ENCODE data around the gene ITPK1.
A peak's percentile ranks its signal among the peaks of the same experiment; 100 is the strongest.

ITPK1 gene

GRCh38 chr14:93006567-93007051 is 109.1 kb downstream of the ITPK1 start:
- DNase-seq, result no peak

DNA sequence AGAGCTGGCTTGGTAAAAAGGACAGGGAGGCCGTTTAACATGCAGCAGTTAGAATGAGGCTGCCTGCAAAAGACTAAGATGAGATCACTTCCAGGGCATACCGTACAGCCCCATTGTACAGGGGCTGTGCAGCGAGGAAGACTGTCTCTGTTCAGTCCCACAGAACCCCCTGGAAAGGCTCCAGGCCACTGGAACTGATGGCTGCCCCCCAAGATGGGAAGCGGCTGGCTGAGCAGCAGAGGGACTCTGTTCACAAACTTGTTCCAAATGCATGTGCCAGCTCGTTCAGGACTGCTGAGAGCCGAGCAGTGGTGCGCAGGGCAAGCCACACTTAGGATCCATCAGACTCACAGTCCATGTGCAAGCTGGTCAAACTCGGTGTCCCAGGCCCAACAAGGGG is 109.9 kb downstream of the ITPK1 start:
- no peak for DNase-seq

DNA sequence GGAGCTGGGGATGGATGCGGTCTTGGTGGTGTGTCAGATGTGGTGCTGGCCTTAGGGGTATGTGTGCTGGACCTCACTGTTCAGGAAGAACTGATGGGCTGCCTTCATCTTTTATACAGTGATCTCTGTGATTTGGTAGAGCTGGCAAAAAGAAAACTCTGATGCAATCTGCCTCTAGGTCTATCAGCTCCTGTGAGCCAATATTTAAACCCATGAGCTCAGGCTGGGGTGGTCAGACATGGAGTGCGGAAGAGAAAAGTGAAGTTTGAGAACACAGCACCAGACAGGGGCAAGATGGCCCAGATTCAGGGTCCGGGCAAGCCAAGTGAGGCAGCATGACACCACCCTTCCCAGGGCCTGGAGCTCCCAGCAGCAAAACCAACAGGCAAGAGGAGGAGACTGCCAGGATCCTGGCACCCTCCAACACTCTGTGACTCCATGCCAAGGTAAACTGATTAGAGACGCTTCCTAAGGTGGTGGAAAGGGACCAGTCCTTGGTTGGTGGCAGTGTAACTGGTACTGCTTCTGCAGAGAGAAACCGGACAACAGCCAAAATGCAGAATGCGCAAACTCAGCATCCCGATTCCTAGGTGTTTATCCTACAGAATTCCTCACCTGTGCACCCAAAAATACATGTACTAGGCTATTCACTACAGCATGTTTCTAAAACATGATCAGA is 110.5 kb downstream of the ITPK1 start:
- DNase-seq, result no peak

GRCh38 chr14:93004699-93005082 is 111.0 kb downstream of the ITPK1 start:
- DNase-seq, result no peak

DNA sequence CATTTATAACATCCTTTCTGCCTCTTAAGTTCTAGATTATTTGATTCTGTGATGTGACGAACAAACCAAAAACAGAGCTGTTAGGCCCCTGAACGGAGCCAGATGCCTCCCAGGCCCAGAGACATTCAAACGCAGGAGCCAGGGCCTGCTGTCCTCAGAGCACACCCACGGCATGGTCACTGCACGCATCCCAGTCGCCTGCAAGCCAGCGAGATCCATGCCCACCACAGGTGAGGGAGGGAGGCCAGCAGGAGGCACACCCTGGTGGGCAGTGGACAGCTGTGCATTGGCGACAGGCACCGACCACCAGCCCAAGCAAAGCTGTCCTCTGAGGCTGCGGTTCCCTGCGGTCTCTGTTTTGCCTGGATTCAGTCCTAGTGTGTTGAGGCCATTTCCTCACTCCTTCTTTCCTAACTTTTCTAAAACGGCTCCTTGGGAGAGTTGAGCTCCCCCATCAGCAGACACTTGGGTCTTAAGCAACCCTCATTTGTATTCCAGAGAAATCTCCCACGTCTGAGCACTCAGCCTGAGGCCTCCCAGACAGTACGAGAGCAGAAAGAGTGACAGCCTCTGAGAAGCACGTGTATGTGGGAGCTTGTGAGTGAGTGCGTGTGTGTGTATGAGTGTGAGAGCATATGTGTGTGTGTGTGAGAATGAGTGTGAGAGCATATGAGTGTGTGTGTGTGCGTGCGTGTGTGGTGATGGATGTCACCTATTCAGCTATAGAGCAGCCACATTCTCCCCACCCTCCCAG is 111.6 kb downstream of the ITPK1 start:
- DNase-seq, result no peak

DNA sequence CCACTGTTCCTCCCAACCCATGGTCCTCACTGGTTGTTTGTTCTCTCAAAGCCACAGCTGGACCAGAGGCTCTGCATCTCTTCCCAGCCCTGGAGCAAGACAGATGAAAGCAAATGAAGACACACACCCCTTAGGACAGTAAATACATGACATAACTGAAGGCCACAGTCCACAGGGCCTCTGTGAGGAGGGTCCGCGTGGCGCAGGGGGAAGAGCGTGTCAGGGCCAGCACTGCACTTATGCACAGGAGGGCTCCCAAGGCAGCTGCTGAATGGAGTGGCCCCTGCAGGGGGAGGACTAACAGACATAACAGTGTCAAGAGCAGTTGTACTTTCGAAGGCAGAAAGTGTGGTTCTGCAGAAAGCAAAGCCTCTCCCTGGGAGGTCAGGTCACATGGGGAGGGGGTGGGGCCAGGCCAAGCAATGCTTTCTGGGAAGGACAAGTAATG is 112.8 kb downstream of the ITPK1 start:
- no peak for DNase-seq

DNA sequence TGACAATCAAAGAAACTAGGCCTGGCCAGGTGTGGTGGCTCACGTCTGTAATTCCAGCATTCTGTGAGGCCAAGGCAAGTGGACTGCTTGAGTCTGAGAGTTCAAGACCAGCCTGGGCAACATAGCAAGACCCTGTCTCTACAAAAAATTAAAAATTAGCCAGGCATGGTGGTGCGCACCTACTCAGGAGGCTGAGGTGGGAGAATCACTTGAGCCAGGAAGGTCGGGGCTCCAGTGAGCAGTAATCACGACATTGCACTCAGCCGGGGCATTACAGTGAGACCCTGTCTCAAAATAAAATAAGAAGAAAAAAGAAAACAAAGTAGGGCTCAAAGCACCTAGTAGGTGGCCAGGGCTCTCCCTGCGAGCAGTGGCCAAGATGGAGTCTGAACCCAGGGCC is 113.7 kb downstream of the ITPK1 start:
- no peak for DNase-seq

DNA sequence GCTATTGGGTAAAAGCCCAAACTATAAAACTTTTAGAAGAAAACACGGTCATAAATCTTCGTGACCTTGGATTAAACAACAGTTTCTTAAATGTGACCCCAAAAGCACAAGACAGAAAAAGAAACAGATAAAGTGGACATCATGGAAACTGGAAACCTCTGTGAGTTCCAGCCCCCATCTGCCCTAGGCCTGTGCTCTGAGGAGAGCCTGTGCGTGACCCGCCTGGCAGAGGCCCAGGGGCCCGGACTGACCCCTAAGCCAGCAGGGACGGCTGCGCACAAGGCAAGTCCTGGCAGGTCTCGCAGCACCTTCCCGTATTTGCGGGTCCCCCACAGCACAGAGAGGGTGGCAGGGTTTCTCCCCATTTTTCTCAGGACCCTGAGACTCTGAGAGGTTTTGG is 116.8 kb downstream of the ITPK1 start:
- DNase-seq, result no peak

DNA sequence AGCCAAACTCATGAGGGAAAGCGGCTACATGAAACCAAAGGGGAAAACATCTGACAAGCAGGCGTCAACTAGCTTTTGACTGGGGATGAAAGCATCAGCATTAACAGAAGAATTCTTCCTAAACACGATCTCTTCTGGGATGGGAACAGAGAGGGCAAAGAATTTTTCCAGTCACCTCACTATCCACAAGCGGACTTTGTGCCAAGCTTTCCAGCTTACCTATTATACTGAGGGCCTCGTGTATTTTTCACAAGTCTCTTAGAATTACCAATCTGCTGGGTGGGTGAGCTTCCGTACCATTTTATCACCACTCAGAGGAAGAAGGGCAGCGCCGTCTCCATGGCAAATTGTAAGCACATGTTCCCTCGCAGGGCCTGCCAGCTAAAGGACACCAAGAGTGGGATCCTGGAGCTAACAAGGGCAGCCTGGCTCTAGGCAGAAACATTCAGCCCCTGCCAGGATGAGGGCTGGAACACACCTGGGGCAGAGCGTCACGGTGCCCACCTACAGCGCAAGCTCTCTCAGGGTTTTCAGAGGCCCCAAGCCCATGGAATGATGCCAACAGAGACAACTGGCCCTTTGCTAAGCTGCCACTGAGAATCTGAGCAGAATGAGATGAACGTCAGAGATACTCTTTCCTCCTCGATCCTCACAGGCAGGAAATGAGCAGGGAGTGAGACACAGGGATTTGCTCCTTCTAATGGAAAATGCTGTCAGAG is 118.2 kb downstream of the ITPK1 start:
- no peak for DNase-seq

- DNase-seq, result no peak
These were observed 120.1 kb downstream of the ITPK1 start for GRCh38 chr14:92995620-92996019.

DNA sequence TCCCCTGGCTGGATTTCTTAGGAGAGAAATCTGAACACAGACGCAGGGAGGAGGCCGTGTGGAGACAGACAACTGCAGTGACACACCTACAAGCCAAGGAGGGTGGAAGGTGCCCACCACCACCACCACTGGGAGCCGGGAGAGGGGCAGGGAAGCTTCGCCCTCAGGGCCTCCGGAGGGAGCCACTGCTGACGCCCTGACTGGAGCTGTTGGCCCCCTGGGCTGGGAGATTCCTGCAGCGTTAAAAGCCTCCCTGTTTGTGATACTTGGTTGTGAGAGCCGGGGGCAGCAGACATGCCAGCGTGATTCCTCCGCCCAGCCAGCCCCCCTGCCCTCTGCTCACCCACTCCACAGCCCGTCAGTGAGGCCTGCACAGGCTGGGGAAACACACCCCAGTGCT is 120.8 kb downstream of the ITPK1 start:
- no peak for DNase-seq

DNA sequence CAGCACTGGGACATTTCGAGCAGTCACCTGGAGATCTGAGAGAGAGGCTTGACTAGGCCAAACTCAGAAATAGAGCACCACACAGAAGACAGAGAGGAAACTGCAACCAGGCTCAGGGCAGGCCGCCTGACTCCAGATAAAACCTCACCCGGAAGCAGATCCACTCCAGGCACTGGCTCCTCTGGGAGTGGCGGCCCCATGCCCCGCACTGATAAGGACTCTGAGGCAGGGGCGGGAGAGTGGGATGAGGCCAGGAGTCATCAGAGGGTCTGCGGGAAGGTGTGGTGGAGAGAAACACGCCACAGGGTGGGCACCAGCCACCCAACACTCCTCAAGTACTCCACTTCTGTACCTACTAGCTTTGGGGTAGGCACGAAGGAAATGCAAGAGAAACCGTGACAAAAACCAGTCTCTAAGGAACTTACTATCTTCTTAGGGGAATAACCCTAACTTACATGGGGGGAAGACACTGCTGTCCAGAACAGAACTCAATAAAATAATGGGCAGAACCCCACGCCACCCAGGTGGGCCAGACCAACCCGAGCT is 121.5 kb downstream of the ITPK1 start:
- DNase-seq, result no peak

DNA sequence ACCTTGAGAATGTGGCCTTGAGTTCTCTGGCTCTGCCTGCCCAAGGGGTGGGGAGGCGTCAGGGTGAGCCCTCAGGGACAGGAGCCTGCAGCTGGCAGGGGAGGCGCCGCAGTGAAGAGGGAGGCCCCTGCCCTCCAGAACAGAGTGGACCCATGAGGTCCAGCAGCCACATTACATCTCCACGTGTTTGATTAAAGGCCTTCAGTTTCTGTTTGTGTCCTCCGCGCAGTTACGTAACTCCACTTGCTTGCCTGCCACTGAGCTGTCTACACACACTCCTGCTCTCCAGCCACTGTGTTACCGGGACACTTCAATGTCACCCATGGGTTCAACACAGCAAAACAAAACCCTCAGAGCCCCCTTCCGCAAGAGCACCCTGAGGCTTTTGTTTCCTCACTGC is 122.4 kb downstream of the ITPK1 start:
- no peak for DNase-seq

DNA sequence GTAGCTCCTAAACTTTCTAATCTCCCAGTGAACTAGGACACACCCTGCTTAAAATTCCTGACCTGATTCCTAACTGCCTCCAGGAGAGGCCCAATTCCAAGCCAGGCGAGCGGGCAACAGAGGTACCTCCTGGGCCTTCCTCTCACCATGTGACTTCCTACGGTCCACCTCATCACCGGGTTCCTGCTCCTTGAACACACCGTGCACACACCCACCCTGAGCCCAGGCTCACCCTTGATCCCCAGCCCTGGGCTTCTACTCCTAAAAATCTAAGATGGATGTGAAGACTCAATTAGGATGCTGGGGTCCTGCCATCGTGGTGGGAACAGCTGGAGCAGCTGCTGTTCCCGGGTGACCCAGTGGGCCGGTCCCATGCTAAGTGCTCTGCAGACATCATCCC is 124.2 kb downstream of the ITPK1 start:
- DNase-seq, result no peak

DNA sequence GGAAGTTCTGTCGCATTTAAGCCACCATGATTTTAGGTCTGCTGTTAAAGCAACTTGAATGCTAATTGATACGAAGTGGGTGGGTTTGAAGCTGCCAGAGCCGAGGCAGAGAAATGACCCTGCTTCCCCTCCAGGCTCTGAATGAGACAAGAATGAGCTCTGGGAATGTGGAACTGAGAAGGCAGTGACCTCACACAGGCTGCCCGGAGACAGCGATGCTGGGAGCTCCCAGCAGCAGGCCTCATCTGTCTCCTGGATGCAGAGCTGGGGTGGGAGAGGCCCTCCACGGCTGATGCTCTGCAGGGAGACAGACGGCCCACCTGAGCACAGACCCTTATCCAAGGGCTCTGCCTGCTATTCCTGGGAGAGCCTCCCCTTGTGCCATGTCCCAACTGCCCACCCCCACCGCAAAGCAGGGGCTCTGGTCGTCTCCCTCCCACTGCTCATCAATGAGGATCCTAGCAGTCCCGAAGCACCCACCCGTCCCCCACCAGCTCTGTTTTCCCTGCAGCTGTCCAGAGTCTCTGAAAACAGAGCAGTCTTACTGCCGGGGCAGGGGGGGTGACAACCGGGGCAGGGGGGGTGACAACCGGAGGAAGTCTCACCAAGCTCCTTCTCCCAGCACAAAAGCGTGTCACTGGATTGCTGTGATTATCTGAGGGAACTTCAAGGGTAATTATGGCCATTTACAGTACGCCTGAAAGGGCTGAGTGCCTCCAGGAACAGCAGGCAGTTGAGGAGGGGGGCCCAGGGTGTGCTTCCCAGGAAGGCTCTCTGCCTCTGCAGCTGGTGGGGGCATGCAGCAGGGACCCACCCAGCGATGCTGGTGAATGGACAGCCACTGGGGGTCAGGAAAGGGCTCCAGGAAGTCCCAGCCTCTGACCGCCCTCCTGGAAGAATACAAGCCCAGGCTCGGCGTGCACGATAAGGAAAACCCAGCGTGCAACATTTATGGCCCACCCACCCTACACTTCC is 125.0 kb downstream of the ITPK1 start:
- no peak for DNase-seq

- peak; percentile 98 for DNase-seq
These were observed 126.7 kb downstream of the ITPK1 start for GRCh38 chr14:92988786-92989755.

DNA sequence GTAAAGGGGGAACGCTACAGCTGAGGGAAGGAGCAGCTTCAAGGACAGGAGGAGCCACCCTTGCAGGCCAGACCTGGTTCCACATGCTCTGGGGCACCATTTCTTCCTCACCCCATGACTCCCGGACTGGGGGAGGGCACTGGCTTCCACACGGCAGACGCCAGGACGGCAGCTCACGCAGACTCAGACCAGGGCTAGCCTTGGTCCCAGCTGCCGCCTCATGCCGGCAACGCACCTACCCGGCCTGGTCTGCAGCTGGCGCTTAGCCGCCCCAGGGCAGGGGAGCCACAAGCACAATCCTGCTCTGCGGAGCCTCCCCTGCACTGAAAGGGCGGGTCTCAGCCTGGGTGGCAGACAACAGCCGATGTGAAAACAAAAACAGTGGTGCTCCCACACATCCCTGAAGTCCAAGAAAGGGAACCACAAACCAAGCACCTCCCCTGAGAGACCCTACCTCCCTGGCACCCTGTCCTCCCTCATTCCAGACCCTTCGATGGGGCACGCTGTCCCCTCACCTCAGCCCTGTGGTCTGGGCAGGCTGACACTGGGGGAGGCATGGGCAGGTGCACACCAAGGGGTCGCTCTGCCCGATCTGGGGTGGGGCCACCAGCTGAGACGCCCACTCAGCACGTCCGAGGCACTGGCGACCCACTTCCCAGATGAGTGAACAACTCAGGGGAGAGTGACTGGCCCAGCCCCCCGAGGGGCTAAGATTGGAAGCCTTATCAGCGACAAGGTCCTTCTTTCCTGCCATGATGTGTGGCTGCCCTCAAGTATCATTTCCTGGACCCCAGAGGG is 127.8 kb downstream of the ITPK1 start:
- no peak for DNase-seq

DNA sequence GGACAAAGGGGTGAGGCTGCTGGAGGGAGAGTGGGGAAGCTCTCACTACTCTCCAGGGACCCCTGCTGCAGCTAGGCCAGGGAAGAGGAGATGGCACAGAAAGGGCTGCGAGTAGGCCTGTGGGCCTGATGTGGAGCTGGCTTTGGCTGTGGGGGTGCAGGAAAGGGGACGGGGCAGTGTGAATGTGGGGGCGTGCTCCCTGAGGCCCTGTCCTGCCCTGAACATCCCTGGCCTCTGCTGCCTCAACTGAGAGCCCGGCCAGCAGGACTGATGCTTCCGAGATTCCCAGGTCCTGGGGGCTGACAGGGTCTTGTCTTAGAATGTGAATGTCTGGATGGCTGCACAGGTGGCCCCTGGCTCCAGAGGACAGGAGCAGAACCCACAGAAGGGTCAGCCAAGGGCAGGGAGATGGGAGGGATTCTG is 128.6 kb downstream of the ITPK1 start:
- no peak for DNase-seq

DNA sequence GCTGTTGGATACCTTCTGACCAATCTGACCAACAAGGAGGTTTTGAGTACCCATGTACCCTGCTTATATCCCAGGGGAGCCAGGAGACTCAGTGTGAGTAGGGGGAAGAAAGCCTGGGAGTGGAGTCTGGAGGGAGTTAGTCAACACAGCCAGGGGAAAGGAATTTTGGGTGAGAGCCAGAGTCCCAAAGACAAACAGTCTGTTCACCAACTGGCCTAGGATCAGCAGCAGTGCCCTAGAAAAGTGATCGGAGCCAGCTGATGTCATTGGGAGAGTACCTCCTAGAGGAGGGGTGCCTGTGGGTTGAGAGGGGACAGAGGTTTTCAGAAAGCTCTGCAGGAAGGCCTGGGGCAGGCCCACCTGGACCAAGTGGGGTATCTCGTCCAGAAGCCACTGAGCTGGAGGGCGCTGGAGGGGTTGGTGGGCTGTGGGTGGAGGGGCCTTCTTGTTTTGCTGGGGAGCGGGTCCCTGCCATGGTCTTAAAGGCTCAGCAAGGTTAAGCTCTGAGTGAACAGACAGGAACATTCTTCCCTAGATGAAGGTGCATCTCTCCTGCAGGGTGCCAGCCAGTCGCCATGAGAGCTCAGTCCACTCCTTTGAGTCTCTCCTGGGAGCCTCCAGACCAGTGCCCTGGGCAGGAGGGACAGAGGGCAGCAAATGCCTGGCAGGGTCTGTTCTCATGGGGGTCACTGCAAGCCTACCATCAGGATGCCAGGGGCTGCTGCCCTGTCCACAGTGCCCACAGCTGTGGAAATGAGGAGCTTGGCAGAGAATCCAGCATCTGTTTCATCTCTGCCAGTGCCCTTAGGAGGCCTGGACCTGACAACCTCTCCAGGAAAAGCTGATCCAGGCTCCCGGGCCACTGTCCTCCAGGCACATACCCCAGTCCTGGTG is 129.2 kb downstream of the ITPK1 start:
- DNase-seq, result peak; percentile 59

Data from NCI-H2171 (cell line).